GM12891 (cell line): Measurements from ENCODE around the gene PHF21A.

Experiments
- POLR2AphosphoS5 ChIP-seq: IDR thresholded peaks from 2 replicates; pipeline ENCODE4 v1.6.1; 2011; ENCODE audit warnings: low read depth, low read length, control low read depth
- TAF1 ChIP-seq: IDR thresholded peaks from 2 replicates; pipeline ENCODE4 v1.6.1; 2011; ENCODE audit warnings: low read depth, low read length, control low read depth

DNA sequence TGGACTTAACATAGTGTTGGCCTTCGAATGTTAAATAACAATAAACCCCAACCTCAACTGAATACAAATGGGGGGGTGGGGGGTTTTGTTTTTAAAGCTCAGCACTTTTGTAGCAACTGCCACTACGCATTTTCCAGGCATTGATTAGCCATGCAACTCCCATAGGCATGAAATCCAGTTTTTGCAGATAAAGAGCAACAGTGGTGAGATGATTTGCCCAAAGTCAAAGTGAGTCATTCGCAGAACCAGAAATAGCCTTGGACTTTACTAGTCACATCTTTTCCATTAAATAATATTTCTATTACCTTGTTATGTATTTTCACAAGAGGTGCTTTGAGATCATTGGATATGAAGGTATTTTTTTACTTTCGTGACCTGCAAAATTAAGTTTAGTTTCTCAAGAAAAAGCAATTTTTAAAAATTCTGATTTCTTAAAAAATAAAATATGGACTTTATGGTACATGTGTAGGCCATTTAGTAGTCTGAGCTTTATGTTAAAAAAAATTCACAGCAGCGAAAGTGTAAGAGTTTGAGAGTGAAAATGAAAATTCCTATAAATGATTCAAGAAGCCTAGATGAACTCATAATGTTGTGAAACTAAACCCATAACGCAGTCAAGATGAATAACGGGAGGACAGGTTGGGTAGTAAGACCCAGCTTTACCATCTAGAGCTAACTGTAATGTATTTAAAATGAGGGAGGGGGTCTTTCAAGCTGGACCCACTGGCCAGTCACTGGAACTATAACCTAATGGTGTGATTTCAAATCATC, 1.9 kb upstream of the PHF21A start:
- TF ChIP-seq POLR2AphosphoS5 = no peak
- TF ChIP-seq TAF1 = no peak
